Endodermal cell (in vitro differentiated cells): Measurements from ENCODE around the gene COL23A1. TPM values are rescaled to one million over a fixed set of nuclear protein-coding genes. Genes with fewer than 3 reads are reported as not detected.
"Not testable (repeated sequence)": the region's sequence is repeated elsewhere in the genome, so short reads cannot be mapped to it uniquely, and the experiment has no call there.

Experiments used
- DNase-seq: peaks from one replicate; pipeline ENCODE4 v3.0.0-alpha.2; 2017
- H3K27ac ChIP-seq: 2 replicates; pipeline ENCODE4 v1.5.1; 2013; ENCODE audit warnings: mild to moderate bottlenecking, low read depth, low read length, moderate library complexity
- H3K27me3 ChIP-seq: 2 replicates; pipeline ENCODE4 v1.6.1; 2013; ENCODE audit warnings: mild to moderate bottlenecking, low read length, moderate library complexity; ENCODE audit not compliant: insufficient read depth, control insufficient read depth, poor library complexity, severe bottlenecking
- H3K36me3 ChIP-seq: 2 replicates; pipeline ENCODE4 v1.7.0; 2013; ENCODE audit warnings: mild to moderate bottlenecking, low read length, moderate library complexity; ENCODE audit not compliant: control insufficient read depth, insufficient read depth
- H3K4me1 ChIP-seq: one replicate; pipeline ENCODE4 v1.7.0; 2013; ENCODE audit warnings: low read length; ENCODE audit not compliant: control insufficient read depth, insufficient read depth
- H3K4me3 ChIP-seq: 2 replicates; pipeline ENCODE4 v1.5.1; 2013; ENCODE audit warnings: mild to moderate bottlenecking, low read length, moderate library complexity
- H3K9ac ChIP-seq: 2 replicates; pipeline ENCODE4 v1.6.1; 2013; ENCODE audit warnings: mild to moderate bottlenecking, low read length, moderate library complexity; ENCODE audit not compliant: poor library complexity, severe bottlenecking; ENCODE audit errors: extremely low read depth
- H3K9me3 ChIP-seq: 2 replicates; pipeline ENCODE4 v1.6.1; 2013; ENCODE audit warnings: mild to moderate bottlenecking, low read length, moderate library complexity; ENCODE audit not compliant: control insufficient read depth
- H3K27ac Mint-ChIP-seq: 2 replicates; pipeline ENCODE4 v1.8.0; 2020; ENCODE audit warnings: mixed read lengths
- H3K27me3 Mint-ChIP-seq: 2 replicates; pipeline ENCODE4 v1.8.0; 2021; ENCODE audit warnings: mild to moderate bottlenecking, mixed read lengths; ENCODE audit not compliant: insufficient read depth
- H3K36me3 Mint-ChIP-seq: 2 replicates; pipeline ENCODE4 v1.8.0; 2020; ENCODE audit warnings: low read depth, mixed read lengths
- H3K4me1 Mint-ChIP-seq: 2 replicates; pipeline ENCODE4 v1.8.0; 2020; ENCODE audit warnings: mixed read lengths
- H3K4me3 Mint-ChIP-seq: 2 replicates; pipeline ENCODE4 v1.8.0; 2020; ENCODE audit warnings: mild to moderate bottlenecking, moderate library complexity, mixed read lengths
- H3K9me3 Mint-ChIP-seq: 2 replicates; pipeline ENCODE4 v1.8.0; 2020; ENCODE audit warnings: mild to moderate bottlenecking, mixed read lengths
- CTCF ChIP-seq: fragments of 200-600 bp; sonication (generic); conservative IDR thresholded peaks from 2 replicates; pipeline ENCODE4 v1.5.0; 2021; ENCODE audit warnings: antibody characterized with exemption, mild to moderate bottlenecking
- WGBS, 2 experiments: methylation state at CpG; one replicate each; pipeline versions ENCODE4 v1.1.5 to v1.1.7; 2013; ENCODE audit warnings: missing lambda C conversion rate in 2 of 2, mixed read lengths in 1 of 2; ENCODE audit not compliant: insufficient coverage in 1 of 2, insufficient read length in 1 of 2; 5-methylcytosine and 5-hydroxymethylcytosine counted together
- total RNA-seq, 2 donors: library from RNA; stranded (reverse); fragmentation: NEBNext Ultra II Directional in 1 of 2; extraction: Animal tissue kit (Norgen Biotek cat#: 25700) in 1 of 2; gene quantifications; 2 replicates in 1 of 2; 3 replicates in 1 of 2; pipeline ENCODE4 v1.2.1, GENCODE V29; 2021

COL23A1 gene
- total RNA-seq, 2 donors from 2014 or later, result 50.2 to 71.3 TPM

- DNase-seq, result no peak
- no peak for TF ChIP-seq CTCF
- Mint-ChIP-seq H3K4me1 (peaks cover 13% of the 10 kb centered on the region), H3K27ac (no peak overlapping the region), H3K9me3 (no peaks in the 10 kb centered on the region), H3K4me3 (no peak overlapping the region), H3K36me3 (peaks cover 57% of the 10 kb centered on the region), H3K27me3 (no peaks in the 10 kb centered on the region)
- H3K4me1 ChIP-seq, result peaks cover 6% of the 10 kb centered on the region
- no peaks in the 10 kb centered on the region for H3K27me3 ChIP-seq
- peaks cover 49% of the 10 kb centered on the region for H3K36me3 ChIP-seq
- no peak overlapping the region for H3K9ac ChIP-seq
- peaks cover 10% of the 10 kb centered on the region for H3K9me3 ChIP-seq
- no peak overlapping the region for H3K4me3 ChIP-seq
- 95 to 98% methylated on average over 6 to 10 of the region's 10 CpGs for WGBS, 2 experiments
- no peak overlapping the region for H3K27ac ChIP-seq
These were observed 360.3 kb downstream of the COL23A1 start for GRCh38 chr5:178229861-178230260.

- H3K36me3 ChIP-seq, result peaks cover 57% of the 10 kb centered on the region
- H3K9me3 ChIP-seq, H3K9ac ChIP-seq, H3K27me3 Mint-ChIP-seq, H3K4me1 ChIP-seq, DNase-seq, H3K4me3 ChIP-seq, H3K9me3 Mint-ChIP-seq, H3K27ac ChIP-seq, H3K27me3 ChIP-seq, H3K27ac Mint-ChIP-seq, H3K4me3 Mint-ChIP-seq: not testable (repeated sequence)
- Mint-ChIP-seq H3K36me3 (peaks cover 59% of the 10 kb centered on the region), H3K4me1 (peaks cover 13% of the 10 kb centered on the region)
- 90 to 96% methylated on average over 11 to 13 of the region's 13 CpGs for WGBS, 2 experiments
These were observed 361.1 kb downstream of the COL23A1 start for GRCh38 chr5:178229111-178229510.

- no peak for DNase-seq
- H3K9me3 ChIP-seq, result peaks cover 10% of the 10 kb centered on the region
- no peak overlapping the region for H3K9ac ChIP-seq
- WGBS, 2 experiments, result 95 to 98% methylated on average over 10 to 11 of the region's 11 CpGs
- H3K36me3 Mint-ChIP-seq, result peaks cover 61% of the 10 kb centered on the region
- peaks cover 6% of the 10 kb centered on the region for H3K4me1 ChIP-seq
- TF ChIP-seq CTCF, result no peak
- H3K36me3 ChIP-seq, result peaks cover 59% of the 10 kb centered on the region
- no peak overlapping the region for H3K27ac Mint-ChIP-seq
- H3K27ac ChIP-seq, result no peak overlapping the region
- peaks cover 18% of the 10 kb centered on the region for H3K4me1 Mint-ChIP-seq
- no peaks in the 10 kb centered on the region for H3K9me3 Mint-ChIP-seq
- no peaks in the 10 kb centered on the region for H3K27me3 ChIP-seq
- no peaks in the 10 kb centered on the region for H3K27me3 Mint-ChIP-seq
- H3K4me3 Mint-ChIP-seq, result no peak overlapping the region
- no peak overlapping the region for H3K4me3 ChIP-seq
These were observed 361.6 kb downstream of the COL23A1 start for GRCh38 chr5:178228609-178229008.

- 93 to 100% methylated on average over 3 of the region's 3 CpGs for WGBS, 2 experiments
- Histone ChIP-seq H3K9me3 (peaks cover 10% of the 10 kb centered on the region), H3K4me3 (no peak overlapping the region), H3K4me1 (peaks cover 6% of the 10 kb centered on the region), H3K9ac (no peak overlapping the region), H3K27me3 (no peaks in the 10 kb centered on the region), H3K36me3 (peaks cover 60% of the 10 kb centered on the region), H3K27ac (no peak overlapping the region)
- no peak for DNase-seq
- peaks cover 67% of the 10 kb centered on the region for H3K36me3 Mint-ChIP-seq
- H3K4me1 Mint-ChIP-seq, result peaks cover 20% of the 10 kb centered on the region
- no peak overlapping the region for H3K4me3 Mint-ChIP-seq
- no peak overlapping the region for H3K27ac Mint-ChIP-seq
- no peak for TF ChIP-seq CTCF
- H3K9me3 Mint-ChIP-seq, result no peaks in the 10 kb centered on the region
- H3K27me3 Mint-ChIP-seq, result no peaks in the 10 kb centered on the region
These were observed 362.3 kb downstream of the COL23A1 start for GRCh38 chr5:178227929-178228328.
